Endothelial cell of umbilical vein (primary cell): ENCODE measurements around the gene TNFRSF12A. TPM values are rescaled to one million over a fixed set of nuclear protein-coding genes. Genes with fewer than 3 reads are reported as not detected.

Experiments
- BruUV-seq: library from RNA; stranded (reverse); fragments of 400-500 nt; replicated peaks from 2 replicates; lab custom pipeline; 2021; lab: Mats Ljungman, UMichigan
- CTCF ChIA-PET: fragments of 300-600, 350-600 bp; sonication (Branson Sonifier 250); formaldehyde crosslinking; loops from one replicate; lab custom pipeline; 2021; ENCODE audit warnings: antibody characterized with exemption, inconsistent platforms; lab: Charles Lee
- POLR2A ChIA-PET: fragments of 300-600, 350-600 bp; sonication (Branson Sonifier 250); formaldehyde crosslinking; loops from one replicate; lab custom pipeline; 2021; ENCODE audit warnings: antibody characterized with exemption, inconsistent platforms; lab: Charles Lee
- DNase-seq: peaks from one replicate; pipeline ENCODE4 v3.0.0-alpha.2; 2011; ENCODE audit warnings: low read depth, low spot score
- FAIRE-seq: peaks from 2 replicates; lab custom pipeline; 2011; peaks lifted over from hg19 to GRCh38; lab: Jason Lieb, UNC
- H2AFZ ChIP-seq: 2 replicates; pipeline ENCODE4 v1.6.0; 2012; ENCODE audit warnings: low read depth, low read length, control low read depth, inconsistent platforms
- H3K27ac ChIP-seq: 2 replicates; pipeline ENCODE4 v1.5.1; 2011; ENCODE audit warnings: low read depth, mild to moderate bottlenecking, control low read depth, low read length, moderate library complexity; ENCODE audit not compliant: insufficient read depth
- H3K27me3 ChIP-seq, 2 experiments: 2 replicates each; pipeline versions ENCODE4 v1.6.0 to v1.6.1; 2011; ENCODE audit warnings: low read length in 2 of 2, mixed read lengths in 1 of 2; ENCODE audit not compliant: control insufficient read depth in 2 of 2, insufficient read depth in 2 of 2
- H3K36me3 ChIP-seq, 2 experiments: 2 replicates in 1 of 2; 3 replicates in 1 of 2; pipeline ENCODE4 v1.5.1; 2011; ENCODE audit warnings: low read length in 2 of 2, mild to moderate bottlenecking in 1 of 2, moderate library complexity in 1 of 2; ENCODE audit not compliant: control insufficient read depth in 2 of 2, insufficient read depth in 2 of 2; ENCODE audit errors: extremely low read depth in 1 of 2
- H3K4me1 ChIP-seq: 3 replicates; pipeline ENCODE4 v1.5.1; 2011; ENCODE audit warnings: mild to moderate bottlenecking, low read length; ENCODE audit not compliant: control insufficient read depth, insufficient read depth; ENCODE audit errors: extremely low read depth
- H3K4me2 ChIP-seq: 2 replicates; pipeline ENCODE4 v1.6.1; 2011; ENCODE audit warnings: low read length, control low read depth, mixed read lengths; ENCODE audit not compliant: insufficient read depth
- H3K4me3 ChIP-seq, 3 experiments: fragments of 200-600 bp in 1 of 3; sonication (generic), shearing (Covaris generic) in 1 of 3; replicated peaks in 1 of 3; 2 replicates each; pipeline ENCODE4 v1.5.1; 2011 to 2016; ENCODE audit warnings: control low read depth in 3 of 3, low read length in 3 of 3, mild to moderate bottlenecking in 2 of 3, inconsistent platforms in 1 of 3, low read depth in 1 of 3, moderate library complexity in 1 of 3; ENCODE audit not compliant: insufficient read depth in 1 of 3
- H3K79me2 ChIP-seq: 2 replicates; pipeline ENCODE4 v1.6.0; 2012; ENCODE audit warnings: low read length, inconsistent platforms; ENCODE audit not compliant: control insufficient read depth, insufficient read depth
- H3K9ac ChIP-seq: replicated peaks from 2 replicates; pipeline ENCODE3; 2011; ENCODE audit warnings: low read length, control low read depth; ENCODE audit not compliant: insufficient read depth; ENCODE audit errors: extremely low read depth
- H3K9me1 ChIP-seq: replicated peaks from 3 replicates; pipeline ENCODE4 v1.6.0; 2011; ENCODE audit warnings: mild to moderate bottlenecking, low read length; ENCODE audit not compliant: control insufficient read depth, insufficient read depth; ENCODE audit errors: extremely low read depth
- H3K9me3 ChIP-seq: replicated peaks from 2 replicates; pipeline ENCODE4 v1.5.1; 2012; ENCODE audit warnings: low read length, inconsistent platforms; ENCODE audit not compliant: control insufficient read depth, insufficient read depth
- H4K20me1 ChIP-seq: replicated peaks from 2 replicates; pipeline ENCODE3; 2011; ENCODE audit warnings: mild to moderate bottlenecking, low read length; ENCODE audit not compliant: control insufficient read depth, insufficient read depth; ENCODE audit errors: extremely low read depth
- EZH2 ChIP-seq: IDR thresholded peaks from 2 replicates; pipeline ENCODE4 v1.6.1; 2012; ENCODE audit warnings: borderline replicate concordance, low read depth, mild to moderate bottlenecking, moderate library complexity, low read length, inconsistent platforms; ENCODE audit not compliant: severe bottlenecking
- FOS ChIP-seq: IDR thresholded peaks from 2 replicates; pipeline ENCODE4 v1.6.1; 2011; ENCODE audit warnings: mild to moderate bottlenecking, low read length, moderate library complexity, borderline replicate concordance; ENCODE audit not compliant: insufficient read depth
- GATA2 ChIP-seq: IDR thresholded peaks from 2 replicates; pipeline ENCODE4 v1.7.0; 2011; ENCODE audit warnings: low read depth, mild to moderate bottlenecking, moderate library complexity, mixed read lengths, low read length; ENCODE audit not compliant: insufficient read length, insufficient read depth
- JUN ChIP-seq: IDR thresholded peaks from 2 replicates; pipeline ENCODE4 v1.6.1; 2011; ENCODE audit warnings: borderline replicate concordance, low read depth; ENCODE audit not compliant: insufficient read length, insufficient read depth
- MYC ChIP-seq: IDR thresholded peaks from one replicate; pipeline ENCODE4 v1.6.1; 2011; ENCODE audit warnings: mild to moderate bottlenecking, low read depth, low read length
- POLR2A ChIP-seq: IDR thresholded peaks from 2 replicates; pipeline ENCODE4 v1.6.1; 2012; ENCODE audit warnings: low read depth, mild to moderate bottlenecking, control low read depth, low read length
- POLR2AphosphoS5 ChIP-seq: IDR thresholded peaks from 2 replicates; pipeline ENCODE4 v1.6.1; 2012; ENCODE audit warnings: low read depth, mild to moderate bottlenecking, control low read depth, low read length, moderate library complexity; ENCODE audit not compliant: insufficient read depth
- dilution Hi-C: fragments of 300-500 bp; cut with MboI; formaldehyde crosslinking; loops from one replicate; pipeline ENCODE4 v1.15.0; 2019; ENCODE audit warnings: low sequenced_read_pairs; ENCODE audit not compliant: extremely low pct_ligation_motif_present
- intact Hi-C: fragments of 100-400 bp; cut with micrococcal nuclease; formaldehyde crosslinking; loops from one replicate; pipeline ENCODE4 v1.10.0; 2022
- polyA plus RNA-seq, 4 experiments: library from polyadenylated mRNA; depleted of rRNA in 3 of 4; stranded (reverse) in 3 of 4; unstranded in 1 of 4; fragments of >200 nt; gene quantifications; 2 replicates each; pipeline versions ENCODE4 v1.2.1 to v1.2.3, GENCODE V29; 2011 to 2012; ENCODE audit warnings: missing spikeins in 1 of 4
- total RNA-seq: library from RNA; stranded (reverse); gene quantifications from 2 replicates; pipeline ENCODE4 v1.2.3, GENCODE V29; 2021
- TF ChIP-seq, protein P1 (sequence below), 2 donors: IDR thresholded peaks; 1 replicate in 1 of 2; 2 replicates in 1 of 2; pipeline ENCODE4 v1.5.1; 2011; ENCODE audit warnings: low read length in 2 of 2, mild to moderate bottlenecking in 2 of 2, moderate library complexity in 2 of 2, control low read depth in 1 of 2, inconsistent platforms in 1 of 2, low read depth in 1 of 2; ENCODE audit not compliant: insufficient read depth in 1 of 2; ENCODE audit errors: extremely low read depth in 1 of 2

The TNFRSF12A gene
- total and polyA plus RNA-seq, 2 donors (not counting 3 experiments of a cell fraction or from before 2014, with no cell fraction given) = 162 to 187 TPM

DNA sequence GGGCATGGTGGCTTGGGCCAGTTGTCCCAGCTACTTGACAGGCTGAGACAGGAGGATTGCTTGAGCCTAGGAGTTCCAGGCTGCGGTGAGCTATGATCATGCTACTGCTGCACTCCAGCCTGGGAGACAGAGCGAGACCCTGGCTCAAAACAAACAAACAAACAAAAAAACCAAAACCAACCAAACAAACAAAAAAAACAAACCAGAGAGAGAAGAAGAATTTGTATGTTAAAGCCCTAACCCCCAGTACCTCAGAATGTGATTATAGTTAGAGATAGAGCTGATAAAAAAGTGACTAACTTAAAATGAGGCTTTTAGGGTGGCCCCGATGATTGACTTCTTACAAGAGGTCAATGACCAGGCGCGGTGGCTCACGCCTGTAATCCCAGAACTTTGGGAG lies 24.5 kb downstream of the TNFRSF12A start:
- CTCF ChIA-PET = interaction anchor here (1.5 to 14.7 kb wide), 2 partner anchors 14 to 85 kb away, joined by 7 to 200 read pairs; no protein-coding TSS in a partner anchor

More for the DNA sequence above, 24.5 kb downstream of the TNFRSF12A start:
- FAIRE-seq = no peak
- Histone ChIP-seq H3K27me3 (peaks cover 18 to 26% of the 10 kb centered on the region in 2 experiments), H2AFZ (no peak overlapping the region), H3K9me1 (no peaks in the 10 kb centered on the region), H3K27ac (no peak overlapping the region), H3K4me2 (no peak overlapping the region), H3K4me3 (no peak overlapping the region), H4K20me1 (no peaks in the 10 kb centered on the region), H3K4me1 (peaks cover 2% of the 10 kb centered on the region), H3K9me3 (no peaks in the 10 kb centered on the region), H3K9ac (no peak overlapping the region), H3K79me2 (no peaks in the 10 kb centered on the region), H3K36me3 (no peaks in the 10 kb centered on the region)
- TF ChIP-seq EZH2 (no peak), POLR2A (no peak), FOS (no peak), JUN (no peak), MYC (no peak), POLR2AphosphoS5 (no peak), GATA2 (no peak)
- TF ChIP-seq, protein P1, sequence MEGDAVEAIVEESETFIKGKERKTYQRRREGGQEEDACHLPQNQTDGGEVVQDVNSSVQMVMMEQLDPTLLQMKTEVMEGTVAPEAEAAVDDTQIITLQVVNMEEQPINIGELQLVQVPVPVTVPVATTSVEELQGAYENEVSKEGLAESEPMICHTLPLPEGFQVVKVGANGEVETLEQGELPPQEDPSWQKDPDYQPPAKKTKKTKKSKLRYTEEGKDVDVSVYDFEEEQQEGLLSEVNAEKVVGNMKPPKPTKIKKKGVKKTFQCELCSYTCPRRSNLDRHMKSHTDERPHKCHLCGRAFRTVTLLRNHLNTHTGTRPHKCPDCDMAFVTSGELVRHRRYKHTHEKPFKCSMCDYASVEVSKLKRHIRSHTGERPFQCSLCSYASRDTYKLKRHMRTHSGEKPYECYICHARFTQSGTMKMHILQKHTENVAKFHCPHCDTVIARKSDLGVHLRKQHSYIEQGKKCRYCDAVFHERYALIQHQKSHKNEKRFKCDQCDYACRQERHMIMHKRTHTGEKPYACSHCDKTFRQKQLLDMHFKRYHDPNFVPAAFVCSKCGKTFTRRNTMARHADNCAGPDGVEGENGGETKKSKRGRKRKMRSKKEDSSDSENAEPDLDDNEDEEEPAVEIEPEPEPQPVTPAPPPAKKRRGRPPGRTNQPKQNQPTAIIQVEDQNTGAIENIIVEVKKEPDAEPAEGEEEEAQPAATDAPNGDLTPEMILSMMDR (IDR thresholded peaks at IDR 0.05; ENCODE audit: extremely low read depth in 1 of 2, insufficient read depth in 1 of 2, low read depth in 1 of 2, low read length in 2 of 2) = no peak
- no TSS peak for BruUV-seq
- dilution Hi-C loops = no loop called here
- intact Hi-C loops = no loop called here
- DNase-seq = no peak
- POLR2A ChIA-PET = no interaction called here
